Ishikawa (cell line): ENCODE data around the gene CCDC18.

Experiments used
- CEBPB ChIP-seq: IDR thresholded peaks from 2 replicates; pipeline ENCODE4 v1.6.1; 2012
- CREB1 ChIP-seq: IDR thresholded peaks from 2 replicates; pipeline ENCODE4 v1.6.1; 2012; ENCODE audit warnings: low read depth
- EGR1 ChIP-seq: IDR thresholded peaks from 2 replicates; pipeline ENCODE4 v1.6.1; 2012
- EP300 ChIP-seq: IDR thresholded peaks from 2 replicates; pipeline ENCODE4 v1.6.1; 2012; ENCODE audit warnings: borderline replicate concordance
- FOXM1 ChIP-seq: IDR thresholded peaks from 2 replicates; pipeline ENCODE4 v1.6.1; 2012; ENCODE audit warnings: low read depth, borderline replicate concordance
- NFIC ChIP-seq: IDR thresholded peaks from 2 replicates; pipeline ENCODE4 v1.6.1; 2012
- RAD21 ChIP-seq: IDR thresholded peaks from 2 replicates; pipeline ENCODE4 v1.6.1; 2012; ENCODE audit warnings: low read depth
- TAF1 ChIP-seq: IDR thresholded peaks from 2 replicates; pipeline ENCODE4 v1.6.1; 2012; ENCODE audit warnings: low read depth, mild to moderate bottlenecking
- TCF12 ChIP-seq: IDR thresholded peaks from 2 replicates; pipeline ENCODE4 v1.6.1; 2012; ENCODE audit warnings: low read depth
- TEAD4 ChIP-seq: IDR thresholded peaks from 2 replicates; pipeline ENCODE4 v1.6.1; 2012
- YY1 ChIP-seq: IDR thresholded peaks from 2 replicates; pipeline ENCODE4 v1.6.1; 2012; ENCODE audit warnings: low read depth
- ZBTB7A ChIP-seq: IDR thresholded peaks from 2 replicates; pipeline ENCODE4 v1.6.1; 2012; ENCODE audit warnings: low read depth
- TF ChIP-seq, protein P1 (sequence below): IDR thresholded peaks from 2 replicates; pipeline ENCODE4 v1.6.1; 2012; ENCODE audit warnings: low read depth, mild to moderate bottlenecking
- TF ChIP-seq, protein P2 (sequence below): IDR thresholded peaks from 2 replicates; pipeline ENCODE4 v1.6.1; 2012
- TF ChIP-seq, protein P3 (sequence below): IDR thresholded peaks from 2 replicates; pipeline ENCODE4 v1.6.1; 2012

Gene CCDC18

DNA sequence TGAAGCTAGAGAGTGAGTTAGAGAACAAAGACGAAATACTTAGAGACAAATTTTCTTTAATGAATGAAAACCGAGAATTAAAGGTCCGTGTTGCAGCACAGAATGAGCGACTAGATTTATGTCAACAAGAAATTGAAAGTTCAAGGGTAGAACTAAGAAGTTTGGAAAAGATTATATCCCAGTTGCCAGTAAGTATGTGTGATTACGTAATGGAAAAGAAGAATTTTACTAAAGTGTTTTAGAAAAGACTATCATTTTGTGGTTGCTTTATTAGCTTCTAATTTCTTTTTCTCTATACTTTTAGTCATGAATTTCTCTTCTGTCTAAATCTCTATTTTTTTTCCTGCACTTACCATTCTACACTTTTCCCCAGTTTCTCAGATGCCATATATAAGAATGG lies 26.7 kb downstream of the CCDC18 start:
- TF ChIP-seq, protein P1, sequence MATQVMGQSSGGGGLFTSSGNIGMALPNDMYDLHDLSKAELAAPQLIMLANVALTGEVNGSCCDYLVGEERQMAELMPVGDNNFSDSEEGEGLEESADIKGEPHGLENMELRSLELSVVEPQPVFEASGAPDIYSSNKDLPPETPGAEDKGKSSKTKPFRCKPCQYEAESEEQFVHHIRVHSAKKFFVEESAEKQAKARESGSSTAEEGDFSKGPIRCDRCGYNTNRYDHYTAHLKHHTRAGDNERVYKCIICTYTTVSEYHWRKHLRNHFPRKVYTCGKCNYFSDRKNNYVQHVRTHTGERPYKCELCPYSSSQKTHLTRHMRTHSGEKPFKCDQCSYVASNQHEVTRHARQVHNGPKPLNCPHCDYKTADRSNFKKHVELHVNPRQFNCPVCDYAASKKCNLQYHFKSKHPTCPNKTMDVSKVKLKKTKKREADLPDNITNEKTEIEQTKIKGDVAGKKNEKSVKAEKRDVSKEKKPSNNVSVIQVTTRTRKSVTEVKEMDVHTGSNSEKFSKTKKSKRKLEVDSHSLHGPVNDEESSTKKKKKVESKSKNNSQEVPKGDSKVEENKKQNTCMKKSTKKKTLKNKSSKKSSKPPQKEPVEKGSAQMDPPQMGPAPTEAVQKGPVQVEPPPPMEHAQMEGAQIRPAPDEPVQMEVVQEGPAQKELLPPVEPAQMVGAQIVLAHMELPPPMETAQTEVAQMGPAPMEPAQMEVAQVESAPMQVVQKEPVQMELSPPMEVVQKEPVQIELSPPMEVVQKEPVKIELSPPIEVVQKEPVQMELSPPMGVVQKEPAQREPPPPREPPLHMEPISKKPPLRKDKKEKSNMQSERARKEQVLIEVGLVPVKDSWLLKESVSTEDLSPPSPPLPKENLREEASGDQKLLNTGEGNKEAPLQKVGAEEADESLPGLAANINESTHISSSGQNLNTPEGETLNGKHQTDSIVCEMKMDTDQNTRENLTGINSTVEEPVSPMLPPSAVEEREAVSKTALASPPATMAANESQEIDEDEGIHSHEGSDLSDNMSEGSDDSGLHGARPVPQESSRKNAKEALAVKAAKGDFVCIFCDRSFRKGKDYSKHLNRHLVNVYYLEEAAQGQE = no peak
- TF ChIP-seq TAF1 (no peak), TCF12 (no peak), YY1 (no peak), EGR1 (no peak), RAD21 (no peak), ZBTB7A (no peak), FOXM1 (no peak), TEAD4 (no peak), CREB1 (no peak), NFIC (no peak), CEBPB (no peak), EP300 (no peak)
- TF ChIP-seq, protein P2, sequence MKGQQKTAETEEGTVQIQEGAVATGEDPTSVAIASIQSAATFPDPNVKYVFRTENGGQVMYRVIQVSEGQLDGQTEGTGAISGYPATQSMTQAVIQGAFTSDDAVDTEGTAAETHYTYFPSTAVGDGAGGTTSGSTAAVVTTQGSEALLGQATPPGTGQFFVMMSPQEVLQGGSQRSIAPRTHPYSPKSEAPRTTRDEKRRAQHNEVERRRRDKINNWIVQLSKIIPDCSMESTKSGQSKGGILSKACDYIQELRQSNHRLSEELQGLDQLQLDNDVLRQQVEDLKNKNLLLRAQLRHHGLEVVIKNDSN = no peak
- TF ChIP-seq, protein P3, sequence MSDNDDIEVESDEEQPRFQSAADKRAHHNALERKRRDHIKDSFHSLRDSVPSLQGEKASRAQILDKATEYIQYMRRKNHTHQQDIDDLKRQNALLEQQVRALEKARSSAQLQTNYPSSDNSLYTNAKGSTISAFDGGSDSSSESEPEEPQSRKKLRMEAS = no peak

DNA sequence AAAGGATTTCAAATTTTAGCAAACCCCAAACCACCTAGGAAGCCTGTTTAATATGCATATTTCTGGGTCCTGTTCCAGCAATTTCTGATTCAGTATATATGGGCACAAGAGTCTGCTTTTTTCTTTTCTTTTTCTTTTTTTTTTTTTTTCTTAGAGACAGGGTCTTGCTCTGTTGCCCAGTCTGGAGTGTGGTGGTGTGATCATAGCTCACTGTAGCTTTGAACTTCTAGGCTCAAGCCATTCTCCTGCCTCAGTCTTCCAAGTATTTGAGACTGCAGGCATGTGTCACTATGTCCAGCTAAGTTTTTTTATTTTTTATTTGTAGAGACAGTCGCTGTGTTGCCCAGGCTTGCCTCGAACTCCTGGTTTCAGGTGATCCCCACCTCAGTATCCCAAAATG lies 34.8 kb downstream of the CCDC18 start:
- TF ChIP-seq CEBPB (no peak), TAF1 (no peak), NFIC (no peak), EP300 (no peak), TEAD4 (no peak), FOXM1 (no peak), CREB1 (no peak), EGR1 (no peak)
- TF ChIP-seq, protein P2 = no peak
- TF ChIP-seq, protein P3 = no peak

DNA sequence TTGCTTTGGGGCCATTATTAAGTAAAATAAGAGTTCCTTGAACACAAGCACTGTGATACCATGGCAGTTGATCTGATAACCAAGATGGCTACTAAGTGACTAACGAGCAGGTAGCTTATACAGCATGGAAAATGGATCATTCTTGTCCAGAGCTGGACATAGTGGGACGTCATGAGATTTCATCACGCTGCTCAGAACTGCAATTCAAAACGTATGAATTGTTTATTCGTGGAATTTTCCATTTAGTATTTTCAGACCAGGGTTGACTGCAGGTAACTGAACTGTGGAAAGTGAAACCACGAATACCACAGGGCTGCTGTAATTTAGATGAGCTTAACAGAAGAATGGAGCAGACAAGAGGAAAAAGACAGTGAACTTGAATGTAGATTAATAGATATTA lies 38.9 kb downstream of the CCDC18 start:
- no peak for TF ChIP-seq NFIC
- no peak for TF ChIP-seq TCF12

DNA sequence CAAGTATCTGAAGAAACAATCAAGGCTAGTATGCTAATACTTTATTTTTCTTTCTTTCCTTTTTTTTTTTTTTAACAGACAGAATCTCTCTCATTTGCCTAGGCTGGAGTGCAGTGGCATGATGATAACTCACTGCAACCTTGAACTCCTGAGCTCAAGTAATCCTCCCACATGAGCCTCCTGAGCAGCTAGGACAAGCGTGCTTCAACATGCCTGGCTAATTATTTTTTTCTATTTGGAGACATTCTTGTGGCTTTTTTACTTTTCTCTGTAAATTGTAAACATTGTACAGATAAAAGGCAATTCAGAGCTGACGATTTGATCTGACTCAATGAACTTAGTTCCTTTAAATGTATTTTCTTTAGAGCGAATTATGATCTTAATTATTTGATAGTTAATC lies 41.4 kb downstream of the CCDC18 start:
- TF ChIP-seq, protein P2 = no peak
- TF ChIP-seq EP300 (no peak), NFIC (no peak), FOXM1 (no peak), CREB1 (no peak), CEBPB (no peak), YY1 (no peak), ZBTB7A (no peak)

DNA sequence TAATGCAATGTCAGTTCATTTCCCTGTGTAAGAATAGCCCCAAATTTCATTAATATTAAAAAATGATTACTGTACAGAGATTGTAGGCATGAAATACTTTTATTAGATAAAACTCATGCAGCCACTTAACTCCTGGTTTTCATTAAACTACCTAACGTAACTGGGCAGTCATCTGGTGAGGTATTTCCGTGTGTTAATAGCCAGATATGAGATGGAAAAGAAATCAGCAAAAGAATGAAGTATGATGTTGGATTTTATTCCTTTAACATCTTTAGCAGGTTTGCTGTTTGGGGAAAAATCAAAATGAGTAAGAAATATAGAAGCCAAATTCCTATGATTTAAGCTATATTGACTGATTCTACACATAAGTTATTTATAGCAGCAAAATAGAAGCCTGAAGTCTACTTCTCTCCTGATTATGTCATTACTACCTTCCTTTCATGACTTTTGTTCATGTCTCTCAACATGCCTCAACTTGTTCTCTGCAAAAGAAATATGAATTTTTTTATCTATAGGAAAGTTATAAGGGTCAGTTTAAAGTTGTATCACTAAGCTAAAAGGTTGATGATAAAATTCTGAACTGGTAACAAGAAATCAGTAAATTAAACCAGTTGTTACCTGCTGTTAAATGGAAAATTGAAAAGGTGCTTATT lies 42.6 kb downstream of the CCDC18 start:
- TF ChIP-seq CEBPB = no peak
- TF ChIP-seq, protein P1 = no peak
- TF ChIP-seq, protein P2 = no peak
- TF ChIP-seq ZBTB7A = no peak
- TF ChIP-seq TEAD4 = no peak
- TF ChIP-seq RAD21 = no peak
- TF ChIP-seq TCF12 = no peak
- no peak for TF ChIP-seq EGR1
- TF ChIP-seq, protein P3 = no peak
- TF ChIP-seq FOXM1 = no peak
- TF ChIP-seq TAF1 = no peak
- no peak for TF ChIP-seq YY1
- no peak for TF ChIP-seq NFIC
- TF ChIP-seq CREB1 = no peak
